Activated T-helper 1 cell treated with anti-CD3 and anti-CD28 coated beads, Interleukin-12 subunit alpha, Interleukin-12 subunit beta, Interleukin-2, Interleukin-4 antibody, amounts not matched to agents 30 ng/mL and 10 ng/mL and 1 ng/mL, durations not matched to agents 14 hours and 24 hours and 36 hours (primary cell): Measurements from ENCODE around the gene PRUNE2. TPM values are rescaled to one million over a fixed set of nuclear protein-coding genes. Genes with fewer than 3 reads are reported as not detected.

Experiments used
- DNase-seq: peaks from one replicate; pipeline ENCODE4 v3.0.0; 2021; ENCODE audit warnings: low spot score
- H3K27ac Mint-ChIP-seq: one replicate; pipeline ENCODE4 v1.8.0; 2021; ENCODE audit warnings: mild to moderate bottlenecking, mixed read lengths
- H3K27me3 Mint-ChIP-seq: one replicate; pipeline ENCODE4 v1.8.0; 2022; ENCODE audit warnings: mild to moderate bottlenecking, moderate library complexity, mixed read lengths; ENCODE audit not compliant: insufficient read depth
- H3K36me3 Mint-ChIP-seq: one replicate; pipeline ENCODE4 v1.8.0; 2021; ENCODE audit warnings: low read depth, mixed read lengths
- H3K4me1 Mint-ChIP-seq: one replicate; pipeline ENCODE4 v1.8.0; 2021; ENCODE audit warnings: low read depth, mixed read lengths
- H3K4me3 Mint-ChIP-seq: one replicate; pipeline ENCODE4 v1.8.0; 2021; ENCODE audit warnings: mild to moderate bottlenecking, moderate library complexity, mixed read lengths
- H3K9me3 Mint-ChIP-seq: one replicate; pipeline ENCODE4 v1.8.0; 2021; ENCODE audit warnings: mixed read lengths
- intact Hi-C: fragments of 100-400 bp; cut with micrococcal nuclease; formaldehyde crosslinking; loops from one replicate; pipeline ENCODE4 v1.15.1; 2024
- total RNA-seq: library from RNA; stranded (reverse); gene quantifications from 2 replicates; pipeline ENCODE4 v1.2.3, GENCODE V29; 2022

PRUNE2 gene
- total RNA-seq, 1 donor from 2014 or later = 0.57 TPM

- Mint-ChIP-seq H3K4me1 (no peaks in the 10 kb centered on the region), H3K27me3 (no peaks in the 10 kb centered on the region), H3K27ac (no peak overlapping the region), H3K4me3 (no peak overlapping the region), H3K36me3 (no peaks in the 10 kb centered on the region), H3K9me3 (no peaks in the 10 kb centered on the region)
- intact Hi-C loops = no loop called here
- no peak for DNase-seq
These were observed 70.2 kb downstream of the PRUNE2 start for GRCh38 chr9:76835571-76836283.

- no peak for DNase-seq
- intact Hi-C loops = no loop called here
- Mint-ChIP-seq H3K4me1 (no peaks in the 10 kb centered on the region), H3K27ac (no peak overlapping the region), H3K27me3 (no peaks in the 10 kb centered on the region), H3K36me3 (no peaks in the 10 kb centered on the region), H3K4me3 (no peak overlapping the region), H3K9me3 (peaks cover 3% of the 10 kb centered on the region)
These were observed 77.5 kb downstream of the PRUNE2 start for GRCh38 chr9:76828447-76828846.

- H3K36me3 Mint-ChIP-seq = no peaks in the 10 kb centered on the region
- no peak for DNase-seq
- no peak overlapping the region for H3K27ac Mint-ChIP-seq
- H3K4me1 Mint-ChIP-seq = no peaks in the 10 kb centered on the region
- peaks cover 3% of the 10 kb centered on the region for H3K9me3 Mint-ChIP-seq
- no peaks in the 10 kb centered on the region for H3K27me3 Mint-ChIP-seq
- H3K4me3 Mint-ChIP-seq = no peak overlapping the region
- intact Hi-C loops = no loop called here
These were observed 78.4 kb downstream of the PRUNE2 start for GRCh38 chr9:76827296-76828080.

GRCh38 chr9:76820431-76820830 lies 85.5 kb downstream of the PRUNE2 start:
- H3K9me3 Mint-ChIP-seq = no peaks in the 10 kb centered on the region

GRCh38 chr9:76818271-76818670 lies 87.6 kb downstream of the PRUNE2 start:
- no peaks in the 10 kb centered on the region for H3K4me1 Mint-ChIP-seq
- no peak overlapping the region for H3K27ac Mint-ChIP-seq
- H3K9me3 Mint-ChIP-seq = no peaks in the 10 kb centered on the region
- H3K4me3 Mint-ChIP-seq = no peak overlapping the region
- H3K36me3 Mint-ChIP-seq = no peaks in the 10 kb centered on the region
- H3K27me3 Mint-ChIP-seq = no peaks in the 10 kb centered on the region
- intact Hi-C loops = no loop called here
- DNase-seq = no peak

More at GRCh38 chr9:76820431-76820830, 85.5 kb downstream of the PRUNE2 start:
- H3K36me3 Mint-ChIP-seq = no peaks in the 10 kb centered on the region
- no peak overlapping the region for H3K4me3 Mint-ChIP-seq
- H3K27ac Mint-ChIP-seq = no peak overlapping the region
- no peaks in the 10 kb centered on the region for H3K27me3 Mint-ChIP-seq
- no peak for DNase-seq
- intact Hi-C loops = no loop called here
- H3K4me1 Mint-ChIP-seq = no peaks in the 10 kb centered on the region

- no peaks in the 10 kb centered on the region for H3K4me1 Mint-ChIP-seq
- H3K36me3 Mint-ChIP-seq = no peaks in the 10 kb centered on the region
- no peak overlapping the region for H3K4me3 Mint-ChIP-seq
- intact Hi-C loops = no loop called here
- no peak for DNase-seq
- H3K9me3 Mint-ChIP-seq = no peaks in the 10 kb centered on the region
- no peaks in the 10 kb centered on the region for H3K27me3 Mint-ChIP-seq
- H3K27ac Mint-ChIP-seq = no peak overlapping the region
These were observed 88.4 kb downstream of the PRUNE2 start for GRCh38 chr9:76817489-76817888.

- no peak for DNase-seq
- Mint-ChIP-seq H3K4me1 (no peaks in the 10 kb centered on the region), H3K27me3 (no peaks in the 10 kb centered on the region), H3K27ac (no peak overlapping the region), H3K9me3 (no peaks in the 10 kb centered on the region), H3K36me3 (no peaks in the 10 kb centered on the region), H3K4me3 (no peak overlapping the region)
- intact Hi-C loops = no loop called here
These were observed 93.3 kb downstream of the PRUNE2 start for GRCh38 chr9:76812591-76812990.

- H3K27me3 Mint-ChIP-seq = no peaks in the 10 kb centered on the region
- H3K27ac Mint-ChIP-seq = no peak overlapping the region
- H3K4me3 Mint-ChIP-seq = no peak overlapping the region
- no peaks in the 10 kb centered on the region for H3K4me1 Mint-ChIP-seq
- no peaks in the 10 kb centered on the region for H3K9me3 Mint-ChIP-seq
- intact Hi-C loops = loop anchor here (1.0 kb wide), 2 partner anchors 177 to 202 kb away; no protein-coding TSS in a partner anchor
- H3K36me3 Mint-ChIP-seq = no peaks in the 10 kb centered on the region
- DNase-seq = no peak
These were observed 95.4 kb downstream of the PRUNE2 start for GRCh38 chr9:76810377-76810957.

GRCh38 chr9:76808636-76809035 lies 97.3 kb downstream of the PRUNE2 start:
- Mint-ChIP-seq H3K4me3 (no peak overlapping the region), H3K9me3 (no peaks in the 10 kb centered on the region), H3K4me1 (no peaks in the 10 kb centered on the region), H3K36me3 (no peaks in the 10 kb centered on the region), H3K27ac (no peak overlapping the region), H3K27me3 (no peaks in the 10 kb centered on the region)
- no peak for DNase-seq
- intact Hi-C loops = no loop called here

GRCh38 chr9:76803762-76804161 lies 102.2 kb downstream of the PRUNE2 start:
- Mint-ChIP-seq H3K9me3 (no peaks in the 10 kb centered on the region), H3K27me3 (peaks cover 3% of the 10 kb centered on the region), H3K4me3 (no peak overlapping the region), H3K27ac (no peak overlapping the region), H3K36me3 (no peaks in the 10 kb centered on the region), H3K4me1 (no peaks in the 10 kb centered on the region)
- no peak for DNase-seq
- intact Hi-C loops = no loop called here

GRCh38 chr9:76803083-76803482 lies 102.8 kb downstream of the PRUNE2 start:
- no peaks in the 10 kb centered on the region for H3K9me3 Mint-ChIP-seq
- no peaks in the 10 kb centered on the region for H3K4me1 Mint-ChIP-seq
- no peak overlapping the region for H3K4me3 Mint-ChIP-seq
- intact Hi-C loops = no loop called here
- no peaks in the 10 kb centered on the region for H3K36me3 Mint-ChIP-seq
- DNase-seq = no peak
- H3K27ac Mint-ChIP-seq = no peak overlapping the region
- H3K27me3 Mint-ChIP-seq = peaks cover 3% of the 10 kb centered on the region

GRCh38 chr9:76800901-76801300 lies 105.0 kb downstream of the PRUNE2 start:
- Mint-ChIP-seq H3K4me3 (no peak overlapping the region), H3K4me1 (no peaks in the 10 kb centered on the region), H3K27ac (no peak overlapping the region), H3K36me3 (no peaks in the 10 kb centered on the region), H3K27me3 (peaks cover 6% of the 10 kb centered on the region), H3K9me3 (no peaks in the 10 kb centered on the region)
- no peak for DNase-seq
- intact Hi-C loops = no loop called here

- H3K36me3 Mint-ChIP-seq = no peaks in the 10 kb centered on the region
- no peaks in the 10 kb centered on the region for H3K4me1 Mint-ChIP-seq
- H3K27me3 Mint-ChIP-seq = peaks cover 6% of the 10 kb centered on the region
- no peak for DNase-seq
- H3K9me3 Mint-ChIP-seq = no peaks in the 10 kb centered on the region
- H3K4me3 Mint-ChIP-seq = no peak overlapping the region
- intact Hi-C loops = no loop called here
- no peak overlapping the region for H3K27ac Mint-ChIP-seq
These were observed 106.4 kb downstream of the PRUNE2 start for GRCh38 chr9:76799473-76799872.
